SU-DHL-6 (cell line): ENCODE measurements around the gene CYP2D6.
"Not testable (repeated sequence)": the region's sequence is repeated elsewhere in the genome, so short reads cannot be mapped to it uniquely, and the experiment has no call there.

ENCODE experiments used
- H2AFZ ChIP-seq: fragments of 200-600 bp; sonication (generic); 2 replicates; pipeline ENCODE4 v1.6.1; 2014; ENCODE audit warnings: low read depth, mild to moderate bottlenecking, moderate library complexity, mixed read lengths, antibody characterized with exemption, low read length; ENCODE audit not compliant: severe bottlenecking
- H3F3A ChIP-seq: fragments of 200-600 bp; shearing (Covaris generic); 2 replicates; pipeline ENCODE4 v1.6.0; 2016; ENCODE audit warnings: antibody characterized with exemption, mild to moderate bottlenecking; ENCODE audit not compliant: insufficient read depth
- H3K27ac ChIP-seq: fragments of 200-600 bp; sonication (generic); 2 replicates; pipeline ENCODE4 v1.5.1; 2016; ENCODE audit warnings: low read depth, mild to moderate bottlenecking, low read length, moderate library complexity, mixed read lengths
- H3K27me3 ChIP-seq: fragments of 200-600 bp; sonication (generic), shearing (Covaris generic); 2 replicates; pipeline ENCODE4 v1.6.0; 2014; ENCODE audit warnings: mild to moderate bottlenecking, low read length
- H3K36me3 ChIP-seq: fragments of 200-600 bp; sonication (generic); 2 replicates; pipeline ENCODE4 v1.6.1; 2014; ENCODE audit warnings: mild to moderate bottlenecking, low read length, mixed read lengths
- H3K4me2 ChIP-seq: fragments of 300-600, 200-600 bp; shearing (Covaris generic), sonication (generic); 2 replicates; pipeline ENCODE4 v1.6.0; 2014; ENCODE audit warnings: low read length, low read depth, mild to moderate bottlenecking; ENCODE audit not compliant: poor library complexity, severe bottlenecking
- H3K4me3 ChIP-seq: fragments of 200-600 bp; sonication (generic); 2 replicates; pipeline ENCODE4 v1.5.1; 2014; ENCODE audit warnings: antibody characterized with exemption, low read length, mild to moderate bottlenecking, mixed read lengths; ENCODE audit not compliant: insufficient read depth, poor library complexity, severe bottlenecking
- H3K79me2 ChIP-seq: fragments of 200-600 bp; sonication (generic); 2 replicates; pipeline ENCODE4 v1.6.1; 2014; ENCODE audit warnings: mild to moderate bottlenecking, low read length, moderate library complexity; ENCODE audit not compliant: insufficient read depth
- H3K9ac ChIP-seq: fragments of 200-600 bp; sonication (generic); 2 replicates; pipeline ENCODE4 v1.7.0; 2014; ENCODE audit warnings: mild to moderate bottlenecking, low read length
- H3K9me2 ChIP-seq: fragments of 200-600 bp; sonication (generic); replicated peaks from 2 replicates; pipeline ENCODE4 v1.6.1; 2014; ENCODE audit warnings: low read length; ENCODE audit not compliant: insufficient read depth
- H3K9me3 ChIP-seq: fragments of 200-600 bp; sonication (generic); 2 replicates; pipeline ENCODE4 v1.6.1; 2014; ENCODE audit warnings: low read length, mixed read lengths; ENCODE audit not compliant: insufficient read depth
- H4K20me1 ChIP-seq: fragments of 200-600 bp; sonication (generic); 2 replicates; pipeline ENCODE4 v1.6.1; 2014; ENCODE audit warnings: low read depth, mild to moderate bottlenecking, antibody characterized with exemption, low read length, moderate library complexity, mixed read lengths
- CTCF ChIP-seq: fragments of 200-600 bp; sonication (generic); IDR thresholded peaks from one replicate; pipeline ENCODE4 v1.5.1; 2017; ENCODE audit warnings: antibody characterized with exemption, mild to moderate bottlenecking, low read length, moderate library complexity; ENCODE audit not compliant: insufficient read depth, poor library complexity, severe bottlenecking
- EZH2phosphoT487 ChIP-seq: fragments of 200-600 bp; sonication (generic), shearing (Covaris generic); conservative IDR thresholded peaks from 2 replicates; pipeline ENCODE4 v1.6.1; 2018; ENCODE audit warnings: mild to moderate bottlenecking, antibody characterized with exemption, low read length, moderate library complexity, mixed read lengths

The CYP2D6 gene

DNA sequence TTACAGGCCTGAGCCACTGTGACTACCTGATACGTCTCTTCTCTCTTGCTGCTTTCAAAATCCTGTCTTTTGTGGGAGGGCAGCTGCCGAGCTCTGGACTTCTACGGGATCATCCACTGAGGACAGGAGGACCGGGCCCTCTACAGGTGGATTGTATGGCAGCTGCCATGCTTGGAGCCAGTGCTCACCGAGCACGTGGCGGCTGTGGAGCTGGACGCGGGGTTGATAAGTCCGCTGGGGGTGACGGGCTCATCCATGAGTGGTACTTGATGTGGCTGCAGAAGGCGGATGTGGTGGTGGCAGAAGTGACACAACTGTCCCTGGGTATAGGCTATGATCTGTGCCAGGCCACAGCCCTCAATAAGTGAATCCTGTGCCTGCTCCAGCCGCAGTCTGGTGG lies 1.8 kb upstream of the CYP2D6 start:
- H3K36me3 ChIP-seq: no peaks in the 10 kb centered on the region
- no peaks in the 10 kb centered on the region for H4K20me1 ChIP-seq
- H3K9me3 ChIP-seq: no peaks in the 10 kb centered on the region
- H3K79me2 ChIP-seq: no peaks in the 10 kb centered on the region
- H3K9me2 ChIP-seq: no peaks in the 10 kb centered on the region
- no peak for TF ChIP-seq EZH2phosphoT487
- no peak overlapping the region for H2AFZ ChIP-seq
- H3K4me3 ChIP-seq: no peak overlapping the region
- no peaks in the 10 kb centered on the region for H3K27me3 ChIP-seq
- H3K4me2 ChIP-seq: no peak overlapping the region
- no peak overlapping the region for H3K27ac ChIP-seq
- no peak overlapping the region for H3K9ac ChIP-seq
- no peaks in the 10 kb centered on the region for H3F3A ChIP-seq

DNA sequence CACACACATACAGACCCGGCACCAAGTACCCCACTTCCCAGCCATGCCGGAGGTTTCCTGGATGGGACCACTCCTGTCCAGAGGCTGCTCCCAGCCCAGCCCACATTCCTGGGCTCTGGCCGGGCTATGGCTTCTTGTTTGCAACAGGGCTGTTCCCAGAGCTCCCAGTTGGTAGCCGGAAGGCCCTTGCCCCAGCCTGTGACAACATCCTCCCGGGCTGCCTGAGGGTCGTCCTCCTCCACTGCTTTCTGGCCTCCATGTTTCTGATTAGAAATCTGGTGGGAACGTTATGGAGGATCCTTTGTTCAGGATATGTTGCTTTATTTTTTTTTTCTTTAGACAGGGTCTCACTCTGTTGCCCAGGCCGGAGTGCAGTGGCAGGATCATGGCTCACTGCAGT lies 952 bp upstream of the CYP2D6 start:
- H3K27me3 ChIP-seq: no peaks in the 10 kb centered on the region
- no peaks in the 10 kb centered on the region for H3K79me2 ChIP-seq
- H2AFZ ChIP-seq: no peak overlapping the region
- H3K9me2 ChIP-seq: no peaks in the 10 kb centered on the region
- H3K9me3 ChIP-seq: no peaks in the 10 kb centered on the region
- H3K9ac ChIP-seq: no peak overlapping the region
- no peaks in the 10 kb centered on the region for H4K20me1 ChIP-seq
- no peak for TF ChIP-seq CTCF
- no peak for TF ChIP-seq EZH2phosphoT487
- H3K36me3 ChIP-seq: no peaks in the 10 kb centered on the region
- H3K4me2 ChIP-seq: no peak overlapping the region
- H3F3A ChIP-seq: no peaks in the 10 kb centered on the region
- H3K27ac ChIP-seq: no peak overlapping the region
- no peak overlapping the region for H3K4me3 ChIP-seq

DNA sequence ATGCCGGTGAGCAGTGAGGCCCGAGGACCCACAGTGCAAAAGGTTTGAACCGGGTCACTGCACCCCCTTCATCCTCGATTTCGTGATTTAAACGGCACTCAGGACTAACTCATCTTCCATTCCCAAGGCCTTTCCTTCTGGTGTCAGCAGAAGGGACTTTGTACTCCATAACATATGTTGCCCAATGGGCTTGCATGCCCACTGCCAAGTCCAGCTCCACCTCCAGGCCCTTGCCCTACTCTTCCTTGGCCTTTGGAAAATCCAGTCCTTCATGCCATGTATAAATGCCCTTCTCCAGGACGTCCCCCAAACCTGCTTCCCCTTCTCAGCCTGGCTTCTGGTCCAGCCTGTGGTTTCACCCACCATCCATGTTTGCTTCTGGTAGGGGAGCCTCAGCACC lies 428 bp downstream of the CYP2D6 start:
- H3K4me3 ChIP-seq, H3K27ac ChIP-seq, H2AFZ ChIP-seq, H3K9ac ChIP-seq, H3K4me2 ChIP-seq, H3K79me2 ChIP-seq, H3K9me2 ChIP-seq, H3K27me3 ChIP-seq, H4K20me1 ChIP-seq, H3K36me3 ChIP-seq, H3K9me3 ChIP-seq, H3F3A ChIP-seq: not testable (repeated sequence)

- H3K4me3 ChIP-seq, H3F3A ChIP-seq, H3K4me2 ChIP-seq, H3K9me3 ChIP-seq, H3K36me3 ChIP-seq, H4K20me1 ChIP-seq, H3K9ac ChIP-seq, H3K27ac ChIP-seq, H3K27me3 ChIP-seq, H2AFZ ChIP-seq, H3K9me2 ChIP-seq, H3K79me2 ChIP-seq: not testable (repeated sequence)
These were observed 1.6 kb downstream of the CYP2D6 start for GRCh38 chr22:42128776-42129694.

- H3K36me3 ChIP-seq: not testable (repeated sequence)
These were observed 2.6 kb downstream of the CYP2D6 start for GRCh38 chr22:42128007-42128406.

More at GRCh38 chr22:42128007-42128406, 2.6 kb downstream of the CYP2D6 start:
- not testable (repeated sequence) for H3F3A ChIP-seq, H3K4me3 ChIP-seq, H2AFZ ChIP-seq, H3K4me2 ChIP-seq, H3K9ac ChIP-seq, H3K27me3 ChIP-seq, H3K27ac ChIP-seq, H4K20me1 ChIP-seq, H3K79me2 ChIP-seq, H3K9me3 ChIP-seq, H3K9me2 ChIP-seq
